Stomach (tissue), 4 donors: ENCODE data around the gene PHKB.

ENCODE experiments used
- CTCF ChIP-seq, 7 experiments: fragments of 450-650 bp in 4 of 7; fragments of 200-600 bp in 3 of 7; sonication (generic) in 3 of 7; IDR thresholded peaks; one replicate each; pipeline ENCODE4 v1.5.1; 2016 to 2019; ENCODE audit warnings: antibody characterized with exemption in 7 of 7, control low read depth in 2 of 7, mild to moderate bottlenecking in 1 of 7
- EP300 ChIP-seq: sonication (generic); formaldehyde crosslinking; IDR thresholded peaks from one replicate; pipeline ENCODE4 v1.6.1; 2017; ENCODE audit warnings: antibody characterized with exemption
- POLR2A ChIP-seq, 4 donors: fragments of 450-650 bp; IDR thresholded peaks; one replicate each; pipeline ENCODE4 v1.6.1; 2016; ENCODE audit warnings: antibody characterized with exemption in 4 of 4, control low read depth in 2 of 4, mild to moderate bottlenecking in 1 of 4, moderate library complexity in 1 of 4
- POLR2AphosphoS5 ChIP-seq, 3 donors: sonication (generic); formaldehyde crosslinking; IDR thresholded peaks; one replicate each; pipeline ENCODE4 v1.6.1; 2016; ENCODE audit warnings: antibody characterized with exemption in 3 of 3

GRCh38 chr16:47519996-47520679 is 59.0 kb downstream of the PHKB start:
- no peak for TF ChIP-seq POLR2A (IDR thresholded peaks at IDR 0.05)
- no peak for TF ChIP-seq CTCF (IDR thresholded peaks at IDR 0.05)
- no peak for TF ChIP-seq POLR2AphosphoS5 (IDR thresholded peaks at IDR 0.05)
- no peak for TF ChIP-seq EP300
